Islet of Langerhans (tissue), 1 donor: Measurements from ENCODE around the gene STUM.

Experiments used
- FAIRE-seq: peaks from one replicate; lab custom pipeline; 2011; peaks lifted over from hg19 to GRCh38; lab: Jason Lieb, UNC

Gene STUM

DNA sequence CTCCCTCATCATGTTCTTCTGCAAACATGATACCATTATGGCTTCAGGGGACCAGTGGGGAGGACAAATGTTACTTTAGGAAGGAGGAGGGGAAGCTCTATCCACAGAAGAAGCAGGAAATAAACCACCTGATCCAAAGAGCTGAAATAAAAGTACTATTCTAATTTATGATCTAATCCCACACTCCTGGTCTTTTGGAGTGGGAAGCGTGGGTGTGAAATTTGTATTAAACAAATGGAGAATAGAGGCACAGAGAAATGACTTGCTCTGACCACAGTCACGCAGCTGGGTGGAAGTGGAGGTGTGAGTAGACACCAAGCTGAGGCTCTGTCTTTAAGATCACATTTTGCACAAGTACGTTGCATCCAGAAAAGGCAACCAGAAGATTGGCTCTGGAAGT lies 14.5 kb upstream of the STUM start:
- no peak for FAIRE-seq

DNA sequence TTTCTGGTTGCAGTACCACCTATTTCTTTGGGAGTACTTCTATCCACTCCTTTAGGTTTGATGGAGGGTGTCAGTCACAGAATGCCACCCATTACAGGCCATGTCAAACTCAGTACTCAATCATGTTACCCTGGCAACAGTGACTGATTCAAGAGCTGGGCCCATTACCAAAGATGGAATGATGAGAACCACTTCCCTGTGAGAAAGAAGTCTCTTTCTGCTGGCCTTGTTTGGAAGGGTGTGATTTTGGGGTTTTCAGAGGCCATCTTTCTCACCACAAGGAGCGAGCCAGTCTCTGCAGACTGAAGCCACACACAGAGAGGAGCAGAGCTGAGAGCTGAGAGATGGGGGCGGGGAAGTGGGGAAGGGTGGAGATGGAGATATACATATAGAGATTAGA lies 13.9 kb upstream of the STUM start:
- FAIRE-seq: no peak

GRCh38 chr1:226535666-226536065 lies 12.9 kb upstream of the STUM start:
- FAIRE-seq: no peak

- FAIRE-seq: no peak
These were observed 7.3 kb upstream of the STUM start for GRCh38 chr1:226541231-226541630.

- no peak for FAIRE-seq
These were observed 6.6 kb upstream of the STUM start for GRCh38 chr1:226541631-226542622.

- no peak for FAIRE-seq
These were observed 5.9 kb upstream of the STUM start for GRCh38 chr1:226542623-226543103.

- FAIRE-seq: no peak
These were observed 2.5 kb upstream of the STUM start for GRCh38 chr1:226545836-226546596.

DNA sequence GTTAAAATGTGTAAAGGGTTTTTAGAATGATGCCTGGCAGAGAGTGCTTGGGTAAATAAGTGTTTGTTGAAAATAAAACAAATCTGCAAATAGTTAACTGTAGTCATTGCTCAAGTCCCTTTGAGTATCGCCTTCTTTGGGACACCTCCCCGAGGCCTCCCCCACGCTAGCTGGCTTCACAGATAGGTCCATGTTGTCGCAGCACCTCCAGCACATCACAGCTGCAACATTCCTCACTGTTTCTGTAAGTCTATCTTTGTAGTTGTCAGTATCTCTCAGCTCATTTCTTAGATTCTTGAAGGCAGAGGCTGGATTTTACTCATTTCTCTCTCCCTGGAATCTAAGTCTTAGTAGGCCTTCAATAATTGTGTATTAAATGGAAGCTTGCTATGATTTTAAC lies 1.6 kb upstream of the STUM start:
- no peak for FAIRE-seq

GRCh38 chr1:226547754-226548191 lies 791 bp upstream of the STUM start:
- no peak for FAIRE-seq

GRCh38 chr1:226549094-226549936 lies 751 bp downstream of the STUM start:
- no peak for FAIRE-seq

DNA sequence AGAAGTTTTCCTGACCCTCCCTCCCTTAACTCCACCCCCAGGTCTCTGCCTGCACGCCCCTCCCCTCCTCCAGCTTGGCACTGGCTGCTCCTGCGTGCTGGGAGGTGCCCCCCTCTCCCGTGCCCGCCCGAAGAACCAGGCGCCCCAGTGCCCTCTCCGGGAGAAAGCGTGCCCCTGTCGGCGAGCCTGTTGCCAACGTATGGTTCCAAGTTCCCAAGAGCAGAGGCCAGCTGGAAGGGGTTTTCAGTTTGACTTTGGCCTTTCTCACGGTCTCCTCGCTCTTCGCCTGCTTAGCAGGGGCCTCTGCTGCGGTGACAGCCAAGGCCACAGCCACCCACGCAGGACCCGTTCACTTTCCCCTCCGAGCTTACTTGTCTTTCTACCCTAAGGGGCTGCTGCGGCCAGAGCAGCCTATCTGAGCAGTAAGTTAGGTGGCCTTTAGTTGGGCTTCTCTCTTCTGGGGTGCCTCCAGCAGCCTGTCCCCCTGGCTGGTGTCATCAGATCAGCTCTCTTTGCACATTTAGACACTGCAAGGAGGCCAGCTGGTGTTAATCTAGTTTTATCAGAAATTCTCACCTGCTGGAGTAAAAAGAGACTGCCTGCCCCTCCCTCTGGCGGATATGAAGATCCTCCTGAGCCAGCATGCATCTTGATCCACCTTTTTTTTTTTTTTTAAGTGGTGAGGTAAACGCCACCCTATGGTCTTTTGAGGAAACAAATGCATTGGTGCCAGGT lies 1.5 kb downstream of the STUM start:
- FAIRE-seq: no peak

DNA sequence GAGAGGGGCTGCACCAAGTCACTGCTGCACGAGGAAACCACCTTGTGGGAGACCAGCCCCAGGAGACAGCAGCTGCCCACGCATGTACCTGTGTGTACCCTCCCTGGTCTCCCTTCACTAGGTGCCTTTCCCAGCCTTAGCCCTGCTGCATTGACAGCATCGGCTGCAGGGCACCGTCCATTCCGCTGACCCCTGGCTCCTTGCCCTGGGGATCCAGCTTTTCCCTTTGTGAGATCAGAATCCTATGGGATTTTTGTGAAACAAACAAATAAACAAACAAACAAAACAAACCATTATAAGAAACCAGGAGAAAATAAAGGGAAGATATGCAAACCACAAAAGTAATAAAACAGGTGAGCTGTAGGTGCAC lies 2.1 kb downstream of the STUM start:
- FAIRE-seq: no peak

DNA sequence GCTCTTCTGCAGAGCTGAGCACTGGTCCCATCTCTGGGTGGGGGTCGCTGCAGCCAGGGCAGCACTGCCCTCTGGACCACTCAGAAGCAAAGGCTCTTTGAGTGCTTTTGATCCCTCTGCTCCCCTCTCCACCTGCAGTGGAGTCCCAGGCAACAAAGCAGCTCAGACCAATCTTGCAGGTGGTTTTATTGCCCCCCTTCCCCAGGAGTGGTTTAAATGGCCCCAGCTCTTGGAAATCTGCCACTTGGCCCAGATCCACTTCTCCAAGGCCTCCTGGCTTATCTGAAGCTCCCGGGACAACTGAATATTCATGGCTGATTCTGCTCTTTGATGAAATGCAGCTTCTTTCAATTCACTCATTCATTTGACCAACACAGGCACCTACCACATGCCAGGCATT lies 2.7 kb downstream of the STUM start:
- no peak for FAIRE-seq

DNA sequence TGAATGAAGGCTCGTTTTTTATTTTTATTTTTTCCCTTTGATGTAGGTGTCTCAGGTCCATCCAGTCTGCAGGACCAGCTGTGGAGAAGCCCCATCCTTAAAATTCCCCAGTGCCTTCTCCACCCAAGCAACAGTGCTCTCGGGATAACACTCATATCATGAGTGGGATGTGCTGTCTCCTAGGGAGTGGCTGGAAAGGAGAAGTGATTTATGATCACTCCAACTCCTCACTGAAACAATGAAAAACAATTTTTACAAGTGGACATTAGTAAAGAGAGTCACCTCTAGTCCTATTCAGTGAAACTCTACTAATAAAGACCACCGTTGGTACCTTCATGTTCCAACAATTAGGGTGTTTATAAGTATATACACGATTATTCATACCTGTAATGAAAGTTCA lies 3.5 kb downstream of the STUM start:
- no peak for FAIRE-seq

DNA sequence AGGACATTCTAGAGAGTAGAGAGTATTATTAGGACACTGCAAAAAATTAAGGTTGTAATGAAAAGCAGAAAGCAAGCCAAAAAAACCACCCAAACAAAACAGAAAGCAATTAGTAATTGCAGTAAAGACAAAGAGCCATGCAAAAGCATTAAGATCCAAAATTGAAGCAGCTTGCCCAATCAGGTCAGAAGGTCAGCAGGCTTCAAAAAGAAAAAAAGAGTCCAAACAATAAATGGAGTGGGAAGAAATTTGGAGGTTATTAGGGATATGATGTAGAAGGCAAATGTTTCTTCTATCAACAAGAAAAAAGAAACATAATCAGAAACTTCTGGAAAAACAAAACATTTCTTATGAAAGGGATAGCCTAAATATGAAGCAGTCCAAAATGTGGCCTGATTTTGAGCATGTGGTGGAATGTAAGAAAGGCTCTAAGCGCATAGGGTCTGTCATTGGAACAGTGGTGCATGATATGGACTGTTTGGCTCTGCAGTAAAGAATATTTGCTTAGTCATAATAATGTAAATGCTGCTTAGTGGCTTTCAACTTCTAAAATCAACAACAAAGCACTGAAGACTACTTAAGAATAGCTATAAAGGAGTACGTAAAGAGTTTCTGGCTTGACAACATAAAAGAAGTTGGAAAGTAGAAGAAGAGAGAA lies 4.8 kb downstream of the STUM start:
- no peak for FAIRE-seq

DNA sequence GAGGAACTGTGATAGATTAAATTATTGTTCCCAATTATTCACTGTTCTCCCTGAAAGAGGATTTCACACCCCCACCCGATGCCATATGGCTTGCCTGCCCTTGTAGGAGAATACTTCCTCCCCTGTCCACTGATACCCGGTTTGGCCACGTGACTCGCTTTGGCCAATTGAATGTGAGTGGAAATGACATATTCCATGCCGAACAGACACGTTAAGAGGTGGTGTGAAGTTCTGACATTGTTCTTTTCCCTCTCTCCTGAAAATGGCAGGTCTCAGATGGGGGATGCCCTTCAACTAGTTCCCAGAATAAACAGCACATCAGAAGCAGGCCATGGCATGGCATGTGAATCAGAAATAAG lies 5.3 kb downstream of the STUM start:
- no peak for FAIRE-seq

DNA sequence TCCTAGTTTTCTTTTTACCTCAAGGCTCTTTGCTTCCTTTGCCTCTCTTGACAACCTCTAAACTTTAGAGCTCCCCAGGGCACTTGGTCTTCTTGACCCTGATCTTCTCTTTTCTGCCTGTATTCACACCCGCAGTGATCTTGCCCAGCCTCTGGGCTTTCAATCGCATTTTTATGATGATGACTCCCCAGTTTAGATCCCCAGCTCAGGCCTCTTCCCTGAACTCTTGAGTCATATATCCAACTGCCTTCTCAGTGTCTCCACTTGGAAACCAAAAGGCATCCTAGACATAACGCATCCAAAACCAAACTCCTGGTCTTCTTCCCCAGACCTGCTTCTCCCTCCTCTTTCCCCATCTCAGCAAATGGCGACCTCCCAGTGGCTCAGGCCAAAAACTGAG lies 6.5 kb downstream of the STUM start:
- no peak for FAIRE-seq

- FAIRE-seq: no peak
These were observed 8.9 kb downstream of the STUM start for GRCh38 chr1:226557424-226557823.

DNA sequence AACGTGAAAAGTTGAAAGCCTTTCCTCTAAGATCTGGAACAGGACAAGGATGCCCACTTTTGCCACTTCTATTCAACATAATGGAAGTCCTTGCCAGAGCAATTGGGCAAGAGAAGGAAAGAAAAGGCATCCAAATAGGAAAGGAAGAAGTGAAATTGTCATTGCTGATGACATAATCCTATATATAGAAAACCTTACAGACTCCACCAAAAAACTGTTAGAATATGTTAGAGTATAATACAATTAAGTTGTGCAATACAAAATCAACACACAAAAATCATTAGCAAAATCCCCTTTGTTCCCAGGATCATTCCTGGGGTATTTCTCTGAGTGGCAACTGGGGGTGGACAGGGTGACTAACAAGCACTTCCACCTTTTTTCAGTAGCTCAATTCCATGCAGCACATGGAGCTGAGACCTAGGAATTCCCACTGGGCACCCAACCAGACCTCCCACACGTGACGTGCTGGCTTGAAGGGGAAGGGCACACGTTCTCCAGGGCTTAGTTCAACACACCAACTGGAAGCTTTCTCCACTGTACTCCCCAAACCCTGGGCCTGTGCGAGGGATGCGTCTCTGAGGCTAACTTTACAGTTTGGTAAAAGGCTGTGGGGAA lies 9.6 kb downstream of the STUM start:
- FAIRE-seq: no peak

GRCh38 chr1:226560243-226560642 lies 11.7 kb downstream of the STUM start:
- no peak for FAIRE-seq

GRCh38 chr1:226562989-226563388 lies 14.4 kb downstream of the STUM start:
- no peak for FAIRE-seq
